ENCODE data around the gene AIFM2. TPM values are rescaled to one million over a fixed set of nuclear protein-coding genes. Genes with fewer than 3 reads are reported as not detected.
A peak's percentile ranks its signal among the peaks of the same experiment; 100 is the strongest.

AIFM2 gene
- total and polyA plus RNA-seq, 2 experiments from 2014 or later, result 5.7 to 8.1 TPM

- no peak for DNase-seq
- Histone ChIP-seq H3K4me2 (ENCODE audit: unreplicated experiment) (no peak overlapping the region), H3K79me2 (ENCODE audit: insufficient read depth) (no peaks in the 10 kb centered on the region), H3K36me3 (ENCODE audit: low read depth) (peaks cover 4% of the 10 kb centered on the region; the same call in 1 of the 2 replicates), H3K9me2 (ENCODE audit: insufficient read depth) (no peaks in the 10 kb centered on the region), H3F3A (ENCODE audit: insufficient read depth) (no peaks in the 10 kb centered on the region), H3K4me3 (no peak overlapping the region), H3K27me3 (replicated peaks; ENCODE audit: insufficient read depth) (no peaks in the 10 kb centered on the region), H3K9ac (no peak overlapping the region), H2AFZ (no peak overlapping the region), H4K20me1 (ENCODE audit: insufficient read depth) (no peaks in the 10 kb centered on the region), H3K27ac (no peak overlapping the region), H3K9me3 (ENCODE audit: low read depth) (no peaks in the 10 kb centered on the region), H3K4me1 (ENCODE audit: insufficient read depth) (no peaks in the 10 kb centered on the region)
- TF ChIP-seq EZH2phosphoT487 (IDR thresholded peaks at IDR 0.05; ENCODE audit: insufficient read depth, low read depth) (no peak), EZH2 (IDR thresholded peaks at IDR 0.05; ENCODE audit: insufficient read depth, poor library complexity, severe bottlenecking) (no peak)
- WGBS, 2 experiments (ENCODE audit: low coverage in 1 of 2, low lambda C conversion rate in 2 of 2, missing lambda C conversion rate in 2 of 2), result 92 to 93% methylated on average over 8 of the region's 8 CpGs
- in situ Hi-C loops (cut with MboI), result no loop called here
Observed at GRCh38 chr10:70112071-70112470, 20.6 kb downstream of the AIFM2 start.

GRCh38 chr10:70111496-70111895 lies 21.1 kb downstream of the AIFM2 start:
- Histone ChIP-seq H3K9ac (no peak overlapping the region), H3K36me3 (ENCODE audit: low read depth) (peaks cover 4% of the 10 kb centered on the region; the same call in 1 of the 2 replicates), H3K79me2 (ENCODE audit: insufficient read depth) (no peaks in the 10 kb centered on the region), H3K27ac (no peak overlapping the region), H3K4me2 (ENCODE audit: unreplicated experiment) (no peak overlapping the region), H2AFZ (no peak overlapping the region), H3K4me3 (no peak overlapping the region), H3K27me3 (replicated peaks; ENCODE audit: insufficient read depth) (no peaks in the 10 kb centered on the region), H3K4me1 (ENCODE audit: insufficient read depth) (no peaks in the 10 kb centered on the region), H3K9me3 (ENCODE audit: low read depth) (no peaks in the 10 kb centered on the region), H3K9me2 (ENCODE audit: insufficient read depth) (no peaks in the 10 kb centered on the region), H4K20me1 (ENCODE audit: insufficient read depth) (no peaks in the 10 kb centered on the region), H3F3A (ENCODE audit: insufficient read depth) (no peaks in the 10 kb centered on the region)
- in situ Hi-C loops (cut with MboI), result no loop called here
- no peak for DNase-seq
- WGBS, 2 experiments (ENCODE audit: low coverage in 1 of 2, low lambda C conversion rate in 2 of 2, missing lambda C conversion rate in 2 of 2), result 94 to 96% methylated on average over 22 of the region's 22 CpGs
- TF ChIP-seq EZH2 (IDR thresholded peaks at IDR 0.05; ENCODE audit: insufficient read depth, poor library complexity, severe bottlenecking) (no peak), EZH2phosphoT487 (IDR thresholded peaks at IDR 0.05; ENCODE audit: insufficient read depth, low read depth) (no peak)

GRCh38 chr10:70109064-70109729 lies 23.4 kb downstream of the AIFM2 start:
- no peak for DNase-seq
- WGBS, 2 experiments (ENCODE audit: low coverage in 1 of 2, low lambda C conversion rate in 2 of 2, missing lambda C conversion rate in 2 of 2), result 86% methylated on average over 18 of the region's 18 CpGs
- Histone ChIP-seq H4K20me1 (ENCODE audit: insufficient read depth) (no peaks in the 10 kb centered on the region), H3K36me3 (ENCODE audit: low read depth) (peaks cover 4% of the 10 kb centered on the region; the same call in 1 of the 2 replicates), H3K4me2 (ENCODE audit: unreplicated experiment) (no peak overlapping the region), H2AFZ (no peak overlapping the region), H3K9me2 (ENCODE audit: insufficient read depth) (no peaks in the 10 kb centered on the region), H3K79me2 (ENCODE audit: insufficient read depth) (no peaks in the 10 kb centered on the region), H3K27me3 (replicated peaks; ENCODE audit: insufficient read depth) (no peaks in the 10 kb centered on the region), H3K9me3 (ENCODE audit: low read depth) (no peaks in the 10 kb centered on the region), H3K4me3 (no peak overlapping the region), H3F3A (ENCODE audit: insufficient read depth) (no peaks in the 10 kb centered on the region), H3K27ac (no peak overlapping the region), H3K4me1 (ENCODE audit: insufficient read depth) (no peaks in the 10 kb centered on the region), H3K9ac (no peak overlapping the region)
- no peak for TF ChIP-seq EZH2 (IDR thresholded peaks at IDR 0.05; ENCODE audit: insufficient read depth, poor library complexity, severe bottlenecking)
- TF ChIP-seq EZH2phosphoT487 (IDR thresholded peaks at IDR 0.05; ENCODE audit: insufficient read depth, low read depth), result no peak
- in situ Hi-C loops (cut with MboI), result no loop called here

- H3K27me3 ChIP-seq (replicated peaks; ENCODE audit: insufficient read depth), result no peaks in the 10 kb centered on the region
- H3K4me2 ChIP-seq (ENCODE audit: unreplicated experiment), result no peak overlapping the region
- H3K4me3 ChIP-seq, result no peak overlapping the region
- H3K9ac ChIP-seq, result no peak overlapping the region
- H3K79me2 ChIP-seq (ENCODE audit: insufficient read depth), result no peaks in the 10 kb centered on the region
- no peaks in the 10 kb centered on the region for H3K4me1 ChIP-seq (ENCODE audit: insufficient read depth)
- DNase-seq, result peak; percentile 16
- in situ Hi-C loops (cut with MboI), result no loop called here
- no peaks in the 10 kb centered on the region for H3K9me3 ChIP-seq (ENCODE audit: low read depth)
- no peaks in the 10 kb centered on the region for H3K9me2 ChIP-seq (ENCODE audit: insufficient read depth)
- WGBS, 2 experiments (ENCODE audit: low coverage in 1 of 2, low lambda C conversion rate in 2 of 2, missing lambda C conversion rate in 2 of 2), result 71 to 72% methylated on average over 22 of the region's 22 CpGs
- H2AFZ ChIP-seq, result no peak overlapping the region
- no peaks in the 10 kb centered on the region for H3F3A ChIP-seq (ENCODE audit: insufficient read depth)
- peaks cover 4% of the 10 kb centered on the region; the same call in 1 of the 2 replicates for H3K36me3 ChIP-seq (ENCODE audit: low read depth)
- TF ChIP-seq EZH2 (IDR thresholded peaks at IDR 0.05; ENCODE audit: insufficient read depth, poor library complexity, severe bottlenecking) (no peak), EZH2phosphoT487 (IDR thresholded peaks at IDR 0.05; ENCODE audit: insufficient read depth, low read depth) (no peak)
- no peaks in the 10 kb centered on the region for H4K20me1 ChIP-seq (ENCODE audit: insufficient read depth)
- no peak overlapping the region for H3K27ac ChIP-seq
Observed at GRCh38 chr10:70106958-70107791, 25.4 kb downstream of the AIFM2 start.

Data from GM23248 (cell line).